HCT116 (cell line): ENCODE results near the gene EGFL8. TPM values are rescaled to one million over a fixed set of nuclear protein-coding genes. Genes with fewer than 3 reads are reported as not detected.

Experiments used
- ATAC-seq: fragments of 200-7000 bp; cut with Tn5 transposase; 2 replicates; pipeline ENCODE4 v1.9.1; 2020; ENCODE audit warnings: mild to moderate bottlenecking, moderate library complexity
- BruUV-seq: library from RNA; stranded (reverse); fragments of 400-500 nt; replicated peaks from 2 replicates; lab custom pipeline; 2021; lab: Mats Ljungman, UMichigan
- CTCF ChIA-PET: fragments of 300-600 bp; sonication (Branson Sonifier 250); formaldehyde crosslinking; loops from one replicate; lab custom pipeline; 2021; ENCODE audit warnings: antibody characterized with exemption; lab: Charles Lee
- POLR2A ChIA-PET: fragments of 300-600, 350-600 bp; sonication (Branson Sonifier 250); formaldehyde crosslinking; loops from one replicate; lab custom pipeline; 2021; ENCODE audit warnings: antibody characterized with exemption; lab: Charles Lee
- RAD21 ChIA-PET, 2 experiments: fragments of 300-600 bp; sonication (Branson Sonifier 250); formaldehyde crosslinking; loops; one replicate each; lab custom pipeline; 2023; ENCODE audit warnings: low total read pairs in 2 of 2; ENCODE audit not compliant: uncharacterized antibody in 2 of 2, unreplicated experiment in 2 of 2, low non-redundant PET in 1 of 2; lab: Charles Lee
- DNase-seq: peaks from one replicate; pipeline ENCODE4 v3.0.0-alpha.2; 2010; ENCODE audit warnings: low read depth, low spot score
- H2AFZ ChIP-seq: fragments of 200-600 bp; shearing (Covaris generic), sonication (generic); 2 replicates; pipeline ENCODE4 v1.6.1; 2017; ENCODE audit warnings: low read depth, mixed run types, mixed read lengths, antibody characterized with exemption, low read length; ENCODE audit not compliant: poor library complexity, severe bottlenecking
- H3K27ac ChIP-seq: 2 replicates; pipeline ENCODE4 v1.5.1; 2012; ENCODE audit warnings: low read depth, low read length
- H3K27me3 ChIP-seq: fragments of 200-600 bp; sonication (generic); 2 replicates; pipeline ENCODE4 v1.6.1; 2016; ENCODE audit warnings: mixed run types, low read length, mixed read lengths; ENCODE audit not compliant: insufficient read depth
- H3K36me3 ChIP-seq, 2 experiments: fragments of 200-500 bp in 1 of 2; fragments of 200-600 bp in 1 of 2; sonication (Bioruptor generic) in 1 of 2; sonication (generic) in 1 of 2; 2 replicates each; pipeline versions ENCODE4 v1.5.1 to v1.6.1; 2014 to 2016; ENCODE audit warnings: low read length in 2 of 2, inconsistent platforms in 1 of 2, mixed read lengths in 1 of 2, mixed run types in 1 of 2; ENCODE audit not compliant: insufficient read depth in 2 of 2, control insufficient read depth in 1 of 2
- H3K4me1 ChIP-seq, 2 experiments: fragments of 200-600 bp in 1 of 2; sonication (generic) in 1 of 2; 2 replicates each; pipeline versions ENCODE4 v1.5.1 to v1.6.1; 2012 to 2017; ENCODE audit warnings: low read length in 2 of 2, inconsistent platforms in 1 of 2, mild to moderate bottlenecking in 1 of 2, mixed read lengths in 1 of 2, mixed run types in 1 of 2, moderate library complexity in 1 of 2; ENCODE audit not compliant: insufficient read depth in 2 of 2, control insufficient read depth in 1 of 2
- H3K4me2 ChIP-seq: fragments of 200-600 bp; sonication (generic); 2 replicates; pipeline ENCODE4 v1.6.1; 2017; ENCODE audit warnings: mixed run types, low read length, mixed read lengths
- H3K4me3 ChIP-seq, 2 experiments: fragments of 200-600 bp in 1 of 2; sonication (generic) in 1 of 2; replicated peaks in 1 of 2; 2 replicates each; pipeline ENCODE4 v1.5.1; 2011 to 2016; ENCODE audit warnings: low read length in 2 of 2, control low read depth in 1 of 2, low read depth in 1 of 2, mild to moderate bottlenecking in 1 of 2, mixed read lengths in 1 of 2, mixed run types in 1 of 2
- H3K79me2 ChIP-seq: fragments of 200-600 bp; sonication (generic); 2 replicates; pipeline ENCODE4 v1.6.1; 2017; ENCODE audit warnings: mild to moderate bottlenecking, mixed run types, low read length, moderate library complexity, mixed read lengths; ENCODE audit not compliant: insufficient read depth
- H3K9ac ChIP-seq: fragments of 200-600 bp; sonication (generic); 2 replicates; pipeline ENCODE4 v1.6.1; 2016; ENCODE audit warnings: low read length, mixed read lengths
- H3K9me2 ChIP-seq: fragments of 200-600 bp; sonication (generic), shearing (Covaris generic); 2 replicates; pipeline ENCODE4 v1.6.1; 2017; ENCODE audit warnings: mixed run types, mild to moderate bottlenecking, moderate library complexity; ENCODE audit not compliant: insufficient read depth
- H3K9me3 ChIP-seq, 2 experiments: fragments of 200-500 bp in 1 of 2; fragments of 200-600 bp in 1 of 2; sonication (Bioruptor generic) in 1 of 2; sonication (generic) in 1 of 2; 2 replicates each; pipeline ENCODE4 v1.6.1; 2014 to 2017; ENCODE audit warnings: low read length in 2 of 2, mixed read lengths in 2 of 2, inconsistent platforms in 1 of 2, low read depth in 1 of 2, mild to moderate bottlenecking in 1 of 2, mixed run types in 1 of 2, moderate library complexity in 1 of 2; ENCODE audit not compliant: control insufficient read depth in 1 of 2, insufficient read depth in 1 of 2
- H4K20me1 ChIP-seq: fragments of 200-600 bp; sonication (generic), shearing (Covaris generic); 2 replicates; pipeline ENCODE4 v1.6.1; 2017; ENCODE audit warnings: mixed run types, mild to moderate bottlenecking, moderate library complexity; ENCODE audit not compliant: insufficient read depth
- CBX3 ChIP-seq: IDR thresholded peaks from 2 replicates; pipeline ENCODE4 v1.6.1; 2012; ENCODE audit warnings: low read depth
- CEBPB ChIP-seq: IDR thresholded peaks from 2 replicates; pipeline ENCODE4 v1.6.1; 2012; ENCODE audit warnings: low read depth
- EGR1 ChIP-seq: IDR thresholded peaks from 2 replicates; pipeline ENCODE4 v1.6.1; 2012; ENCODE audit warnings: low read depth
- ELF1 ChIP-seq: IDR thresholded peaks from 2 replicates; pipeline ENCODE4 v1.6.1; 2012; ENCODE audit warnings: low read depth, borderline replicate concordance
- EZH2 ChIP-seq: fragments of 200-600 bp; sonication (generic); IDR thresholded peaks from 2 replicates; pipeline ENCODE4 v1.6.1; 2017; ENCODE audit warnings: antibody characterized with exemption, mixed run types
- FOSL1 ChIP-seq: IDR thresholded peaks from 2 replicates; pipeline ENCODE4 v1.6.1; 2012; ENCODE audit warnings: low read depth
- JUND ChIP-seq: IDR thresholded peaks from 2 replicates; pipeline ENCODE4 v1.6.1; 2012
- POLR2A ChIP-seq: IDR thresholded peaks from 2 replicates; pipeline ENCODE4 v1.7.0; 2011; ENCODE audit warnings: borderline replicate concordance; ENCODE audit not compliant: insufficient read depth, insufficient read length; ENCODE audit errors: extremely low read depth
- POLR2AphosphoS5 ChIP-seq: IDR thresholded peaks from 2 replicates; pipeline ENCODE4 v1.6.1; 2011; ENCODE audit warnings: mild to moderate bottlenecking, low read depth, low read length, moderate library complexity
- RAD21 ChIP-seq: IDR thresholded peaks from 2 replicates; pipeline ENCODE4 v1.6.1; 2012; ENCODE audit warnings: low read depth, mild to moderate bottlenecking
- SIN3A ChIP-seq: IDR thresholded peaks from 2 replicates; pipeline ENCODE4 v1.6.1; 2012; ENCODE audit warnings: low read depth
- SP1 ChIP-seq: IDR thresholded peaks from 2 replicates; pipeline ENCODE4 v1.6.1; 2012; ENCODE audit warnings: low read depth
- SRF ChIP-seq: IDR thresholded peaks from 2 replicates; pipeline ENCODE4 v1.6.1; 2012; ENCODE audit warnings: low read depth
- TCF7L2 ChIP-seq: IDR thresholded peaks from 2 replicates; pipeline ENCODE4 v1.7.0; 2011; ENCODE audit warnings: borderline replicate concordance, inconsistent platforms; ENCODE audit not compliant: insufficient read depth, insufficient read length; ENCODE audit errors: extremely low read depth
- YY1 ChIP-seq: IDR thresholded peaks from 2 replicates; pipeline ENCODE4 v1.6.1; 2011; ENCODE audit warnings: low read length, low read depth, moderate library complexity, mild to moderate bottlenecking; ENCODE audit not compliant: insufficient replicate concordance; ENCODE audit errors: extremely low read depth
- ZFX ChIP-seq: fragments of 450-650 bp; IDR thresholded peaks from 2 replicates; pipeline ENCODE4 v1.6.1; 2017
- ZNF274 ChIP-seq: fragments of 200-500 bp; sonication (Bioruptor generic); IDR thresholded peaks from 2 replicates; pipeline ENCODE4 v1.6.1; 2014; ENCODE audit warnings: mild to moderate bottlenecking, low read depth, low read length, inconsistent platforms
- intact Hi-C: fragments of 100-400 bp; cut with micrococcal nuclease; formaldehyde crosslinking; loops from 2 replicates; pipeline ENCODE4 v1.10.0; 2022
- total RNA-seq: library from RNA; stranded (reverse); gene quantifications from one replicate; pipeline ENCODE4 v1.2.1, GENCODE V29; 2021; ENCODE audit not compliant: unreplicated experiment
- TF ChIP-seq, protein P1 (sequence below), 3 experiments: fragments of 200-600 bp in 1 of 3; sonication (generic) in 1 of 3; IDR thresholded peaks in 2 of 3; conservative IDR thresholded peaks in 1 of 3; 2 replicates each; pipeline ENCODE4 v1.5.1; 2012 to 2017; ENCODE audit warnings: low read depth in 2 of 3, low read length in 2 of 3, antibody characterized with exemption in 1 of 3, borderline replicate concordance in 1 of 3, control low read depth in 1 of 3, mild to moderate bottlenecking in 1 of 3, mixed read lengths in 1 of 3, mixed run types in 1 of 3, moderate library complexity in 1 of 3; ENCODE audit not compliant: insufficient read depth in 1 of 3
- TF ChIP-seq, protein P2 (sequence below): IDR thresholded peaks from 2 replicates; pipeline ENCODE4 v1.6.1; 2012
- TF ChIP-seq, protein P3 (sequence below): IDR thresholded peaks from 2 replicates; pipeline ENCODE4 v1.6.1; 2012

The EGFL8 gene
- total RNA-seq, 1 experiment from 2014 or later: 29.0 TPM

DNA sequence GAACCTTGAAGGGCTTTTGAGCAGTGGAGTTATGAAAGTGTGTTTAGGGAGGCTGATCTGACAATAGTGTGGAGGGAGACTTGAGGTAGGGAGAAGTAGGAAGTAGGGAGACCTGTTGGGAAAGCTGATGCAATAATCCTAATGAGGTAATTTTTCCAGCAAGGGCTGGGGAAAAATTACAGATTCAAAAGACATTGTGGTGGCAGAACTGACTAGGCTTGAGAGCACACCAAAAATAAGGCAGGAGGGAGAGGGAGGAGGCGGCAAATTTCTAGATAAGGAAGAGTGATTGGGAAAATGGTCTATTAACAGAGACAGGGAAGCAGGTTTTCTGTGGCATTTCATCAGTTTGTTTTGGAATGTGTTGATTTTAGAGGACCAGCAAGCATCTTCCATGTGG is 18.1 kb upstream of the EGFL8 start:
- POLR2A ChIA-PET: interaction anchor here (0.9 kb wide), 1 partner anchor 825 kb away, joined by 3 read pairs; no protein-coding TSS in a partner anchor
- H3K4me2 ChIP-seq: no peak overlapping the region

DNA sequence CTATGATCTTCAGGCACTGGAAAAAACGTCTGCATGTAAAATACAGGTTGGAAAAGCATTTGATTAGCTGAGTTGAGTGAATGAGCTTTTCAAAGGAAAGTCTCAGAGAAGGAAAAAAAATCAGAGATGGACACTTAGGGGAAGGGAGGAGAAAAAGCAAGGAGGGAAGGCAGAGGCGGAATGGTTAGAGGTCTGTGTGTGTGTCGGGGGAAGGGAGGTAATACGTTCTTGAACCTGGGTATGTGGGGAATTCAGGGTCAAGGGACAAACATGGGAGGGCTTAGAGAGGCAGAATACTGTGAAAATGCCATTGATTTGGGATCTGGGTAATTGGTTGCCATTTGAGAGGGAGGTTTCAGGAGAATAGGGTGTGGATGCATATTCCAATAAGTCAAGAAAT is 17.7 kb upstream of the EGFL8 start:
- intact Hi-C loops: no loop called here
- ATAC-seq (no peak), DNase-seq (no peak)
- Histone ChIP-seq H3K27me3 (no peaks in the 10 kb centered on the region), H3K9me2 (no peaks in the 10 kb centered on the region), H3K4me3 (no peak overlapping the region), H3K9ac (no peak overlapping the region), H3K4me2 (no peak overlapping the region), H3K36me3 (no peaks in the 10 kb centered on the region), H3K27ac (no peak overlapping the region), H3K9me3 (no peaks in the 10 kb centered on the region), H3K79me2 (no peaks in the 10 kb centered on the region), H2AFZ (no peak overlapping the region), H4K20me1 (no peaks in the 10 kb centered on the region), H3K4me1 (no peaks in the 10 kb centered on the region)
- ChIA-PET CTCF (interaction anchor here (1.4 kb wide), 1 partner anchor 19 kb away, joined by 3 read pairs; the partner anchor contains the start of gene ATF6B), RAD21 (no interaction called here), POLR2A (no interaction called here)
- no TSS peak for BruUV-seq
- TF ChIP-seq TCF7L2: no peak
- TF ChIP-seq YY1: no peak
- TF ChIP-seq CEBPB: no peak
- TF ChIP-seq EZH2: no peak
- TF ChIP-seq SP1: no peak
- TF ChIP-seq, protein P1, sequence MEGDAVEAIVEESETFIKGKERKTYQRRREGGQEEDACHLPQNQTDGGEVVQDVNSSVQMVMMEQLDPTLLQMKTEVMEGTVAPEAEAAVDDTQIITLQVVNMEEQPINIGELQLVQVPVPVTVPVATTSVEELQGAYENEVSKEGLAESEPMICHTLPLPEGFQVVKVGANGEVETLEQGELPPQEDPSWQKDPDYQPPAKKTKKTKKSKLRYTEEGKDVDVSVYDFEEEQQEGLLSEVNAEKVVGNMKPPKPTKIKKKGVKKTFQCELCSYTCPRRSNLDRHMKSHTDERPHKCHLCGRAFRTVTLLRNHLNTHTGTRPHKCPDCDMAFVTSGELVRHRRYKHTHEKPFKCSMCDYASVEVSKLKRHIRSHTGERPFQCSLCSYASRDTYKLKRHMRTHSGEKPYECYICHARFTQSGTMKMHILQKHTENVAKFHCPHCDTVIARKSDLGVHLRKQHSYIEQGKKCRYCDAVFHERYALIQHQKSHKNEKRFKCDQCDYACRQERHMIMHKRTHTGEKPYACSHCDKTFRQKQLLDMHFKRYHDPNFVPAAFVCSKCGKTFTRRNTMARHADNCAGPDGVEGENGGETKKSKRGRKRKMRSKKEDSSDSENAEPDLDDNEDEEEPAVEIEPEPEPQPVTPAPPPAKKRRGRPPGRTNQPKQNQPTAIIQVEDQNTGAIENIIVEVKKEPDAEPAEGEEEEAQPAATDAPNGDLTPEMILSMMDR (IDR thresholded peaks at IDR 0.05 in 2 of 3, conservative IDR thresholded peaks at IDR 0.05 in 1 of 3; ENCODE audit: borderline replicate concordance in 1 of 3, insufficient read depth in 1 of 3, low read depth in 2 of 3, low read length in 2 of 3): no peak
- no peak for TF ChIP-seq SRF
- TF ChIP-seq RAD21: no peak
- TF ChIP-seq POLR2A: no peak
- TF ChIP-seq CBX3: no peak
- TF ChIP-seq JUND: no peak
- TF ChIP-seq FOSL1: no peak
- TF ChIP-seq POLR2AphosphoS5: no peak
- TF ChIP-seq, protein P2, sequence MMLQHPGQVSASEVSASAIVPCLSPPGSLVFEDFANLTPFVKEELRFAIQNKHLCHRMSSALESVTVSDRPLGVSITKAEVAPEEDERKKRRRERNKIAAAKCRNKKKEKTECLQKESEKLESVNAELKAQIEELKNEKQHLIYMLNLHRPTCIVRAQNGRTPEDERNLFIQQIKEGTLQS: no peak
- no peak for TF ChIP-seq ZFX
- TF ChIP-seq ELF1: no peak
- no peak for TF ChIP-seq SIN3A

More for the DNA sequence above, 18.1 kb upstream of the EGFL8 start:
- Histone ChIP-seq H2AFZ (no peak overlapping the region), H3K4me3 (no peak overlapping the region), H3K36me3 (no peaks in the 10 kb centered on the region), H3K9me2 (no peaks in the 10 kb centered on the region), H3K79me2 (no peaks in the 10 kb centered on the region), H3K9me3 (no peaks in the 10 kb centered on the region), H3K9ac (no peak overlapping the region), H3K27me3 (no peaks in the 10 kb centered on the region), H4K20me1 (no peaks in the 10 kb centered on the region), H3K27ac (no peak overlapping the region), H3K4me1 (no peaks in the 10 kb centered on the region)
- BruUV-seq: no TSS peak
- intact Hi-C loops: no loop called here
- ChIA-PET RAD21 (no interaction called here), CTCF (interaction anchor here (1.4 kb wide), 1 partner anchor 18 kb away, joined by 3 read pairs; the partner anchor contains the start of gene ATF6B)
- DNase-seq (no peak), ATAC-seq (no peak)
- TF ChIP-seq ELF1: no peak
- TF ChIP-seq ZNF274: no peak
- TF ChIP-seq EGR1: no peak
- 0 out of 2 replicates have a peak, but pooled peaks have one; percentile 10 for TF ChIP-seq SP1
- no peak for TF ChIP-seq CBX3
- TF ChIP-seq, protein P3, sequence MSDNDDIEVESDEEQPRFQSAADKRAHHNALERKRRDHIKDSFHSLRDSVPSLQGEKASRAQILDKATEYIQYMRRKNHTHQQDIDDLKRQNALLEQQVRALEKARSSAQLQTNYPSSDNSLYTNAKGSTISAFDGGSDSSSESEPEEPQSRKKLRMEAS: no peak
- TF ChIP-seq CEBPB: no peak; the same call in 1 of the 2 replicates
- TF ChIP-seq, protein P2: no peak
- TF ChIP-seq TCF7L2: no peak
